DND-41 (cell line): ENCODE measurements around the gene COL4A2.
"Not testable (repeated sequence)": the region's sequence is repeated elsewhere in the genome, so short reads cannot be mapped to it uniquely, and the experiment has no call there.

ENCODE experiments used
- ATAC-seq: fragments of 200-7000 bp; cut with Tn5 transposase; 3 replicates; pipeline ENCODE4 v1.9.1; 2021; ENCODE audit warnings: low read depth; ENCODE audit not compliant: insufficient read depth
- DNase-seq: peaks from one replicate; pipeline ENCODE4 v3.0.0-alpha.2; 2020
- H2AFZ ChIP-seq: 2 replicates; pipeline ENCODE4 v1.6.0; 2012; ENCODE audit warnings: low read depth, low read length
- H3K27ac ChIP-seq: 2 replicates; pipeline ENCODE4 v1.5.1; 2012; ENCODE audit warnings: low read length, inconsistent platforms
- H3K27me3 ChIP-seq: fragments of 200-600 bp; sonication (generic); 2 replicates; pipeline ENCODE4 v1.6.0; 2012; ENCODE audit warnings: low read length, mild to moderate bottlenecking, inconsistent platforms; ENCODE audit not compliant: insufficient read depth, poor library complexity
- H3K36me3 ChIP-seq: 2 replicates; pipeline ENCODE4 v1.5.1; 2012; ENCODE audit warnings: low read length, inconsistent platforms; ENCODE audit not compliant: insufficient read depth
- H3K4me1 ChIP-seq: 2 replicates; pipeline ENCODE4 v1.5.1; 2012; ENCODE audit warnings: mild to moderate bottlenecking, low read length; ENCODE audit not compliant: insufficient read depth
- H3K4me2 ChIP-seq: 2 replicates; pipeline ENCODE4 v1.6.0; 2012; ENCODE audit warnings: mild to moderate bottlenecking, moderate library complexity, low read length, inconsistent platforms; ENCODE audit not compliant: insufficient read depth
- H3K4me3 ChIP-seq, 2 experiments: fragments of 200-600 bp in 1 of 2; shearing (Covaris generic) in 1 of 2; 2 replicates each; pipeline ENCODE4 v1.5.1; 2012 to 2016; ENCODE audit warnings: inconsistent platforms in 2 of 2, low read length in 2 of 2, mild to moderate bottlenecking in 2 of 2, low read depth in 1 of 2, moderate library complexity in 1 of 2
- H3K79me2 ChIP-seq: 2 replicates; pipeline ENCODE4 v1.6.0; 2012; ENCODE audit warnings: low read length, inconsistent platforms; ENCODE audit not compliant: insufficient read depth
- H3K9ac ChIP-seq: 2 replicates; pipeline ENCODE4 v1.6.0; 2012; ENCODE audit warnings: low read depth, mild to moderate bottlenecking, inconsistent platforms, low read length, moderate library complexity
- H3K9me3 ChIP-seq: 2 replicates; pipeline ENCODE4 v1.5.1; 2012; ENCODE audit warnings: low read length, moderate library complexity, mild to moderate bottlenecking, inconsistent platforms; ENCODE audit not compliant: insufficient read depth, severe bottlenecking
- H4K20me1 ChIP-seq: 2 replicates; pipeline ENCODE4 v1.6.0; 2012; ENCODE audit warnings: low read length; ENCODE audit not compliant: insufficient read depth
- EZH2 ChIP-seq: IDR thresholded peaks from 3 replicates; pipeline ENCODE4 v1.6.1; 2012; ENCODE audit warnings: borderline replicate concordance, low read depth, mild to moderate bottlenecking, moderate library complexity, low read length, inconsistent platforms; ENCODE audit not compliant: severe bottlenecking
- TF ChIP-seq, protein P1 (sequence below): IDR thresholded peaks from 2 replicates; pipeline ENCODE4 v1.5.1; 2012; ENCODE audit warnings: borderline replicate concordance, low read length, moderate library complexity, mild to moderate bottlenecking; ENCODE audit not compliant: poor library complexity, severe bottlenecking; ENCODE audit errors: extremely low read depth

The COL4A2 gene

GRCh38 chr13:110312339-110313031 lies 5.4 kb downstream of the COL4A2 start:
- DNase-seq (no peak), ATAC-seq (no peak)
- Histone ChIP-seq H3K4me3 (no peak overlapping the region), H3K4me2 (no peak overlapping the region), H3K9ac (no peak overlapping the region), H3K27me3 (peaks cover 40% of the 10 kb centered on the region), H3K4me1 (no peaks in the 10 kb centered on the region), H4K20me1 (0 out of 2 replicates have a peak, but pooled peaks cover 2% of the 10 kb centered on the region), H3K36me3 (no peaks in the 10 kb centered on the region), H3K9me3 (no peaks in the 10 kb centered on the region), H2AFZ (no peak overlapping the region), H3K79me2 (no peaks in the 10 kb centered on the region), H3K27ac (no peak overlapping the region)
- TF ChIP-seq, protein P1, sequence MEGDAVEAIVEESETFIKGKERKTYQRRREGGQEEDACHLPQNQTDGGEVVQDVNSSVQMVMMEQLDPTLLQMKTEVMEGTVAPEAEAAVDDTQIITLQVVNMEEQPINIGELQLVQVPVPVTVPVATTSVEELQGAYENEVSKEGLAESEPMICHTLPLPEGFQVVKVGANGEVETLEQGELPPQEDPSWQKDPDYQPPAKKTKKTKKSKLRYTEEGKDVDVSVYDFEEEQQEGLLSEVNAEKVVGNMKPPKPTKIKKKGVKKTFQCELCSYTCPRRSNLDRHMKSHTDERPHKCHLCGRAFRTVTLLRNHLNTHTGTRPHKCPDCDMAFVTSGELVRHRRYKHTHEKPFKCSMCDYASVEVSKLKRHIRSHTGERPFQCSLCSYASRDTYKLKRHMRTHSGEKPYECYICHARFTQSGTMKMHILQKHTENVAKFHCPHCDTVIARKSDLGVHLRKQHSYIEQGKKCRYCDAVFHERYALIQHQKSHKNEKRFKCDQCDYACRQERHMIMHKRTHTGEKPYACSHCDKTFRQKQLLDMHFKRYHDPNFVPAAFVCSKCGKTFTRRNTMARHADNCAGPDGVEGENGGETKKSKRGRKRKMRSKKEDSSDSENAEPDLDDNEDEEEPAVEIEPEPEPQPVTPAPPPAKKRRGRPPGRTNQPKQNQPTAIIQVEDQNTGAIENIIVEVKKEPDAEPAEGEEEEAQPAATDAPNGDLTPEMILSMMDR = no peak
- TF ChIP-seq EZH2 = no peak

GRCh38 chr13:110313261-110313660 lies 6.2 kb downstream of the COL4A2 start:
- not testable (repeated sequence) for H4K20me1 ChIP-seq, H3K36me3 ChIP-seq, H3K9ac ChIP-seq, H3K9me3 ChIP-seq, H3K4me2 ChIP-seq, H3K79me2 ChIP-seq, DNase-seq, H3K27ac ChIP-seq, H2AFZ ChIP-seq, H3K4me3 ChIP-seq, H3K4me1 ChIP-seq, ATAC-seq
- peaks cover 45% of the 10 kb centered on the region for H3K27me3 ChIP-seq

- peaks cover 45% of the 10 kb centered on the region for H3K27me3 ChIP-seq
- not testable (repeated sequence) for ATAC-seq, H3K27ac ChIP-seq, H3K9ac ChIP-seq, H3K9me3 ChIP-seq, H4K20me1 ChIP-seq, H2AFZ ChIP-seq, H3K79me2 ChIP-seq, DNase-seq, H3K4me2 ChIP-seq, H3K4me3 ChIP-seq, H3K4me1 ChIP-seq, H3K36me3 ChIP-seq
Observed at GRCh38 chr13:110313733-110314132, 6.6 kb downstream of the COL4A2 start.

- H3K36me3 ChIP-seq = no peaks in the 10 kb centered on the region
- DNase-seq = no peak
- no peak for TF ChIP-seq EZH2
- TF ChIP-seq, protein P1 = no peak
- ATAC-seq = no peak
- H4K20me1 ChIP-seq = peaks cover 5% of the 10 kb centered on the region; the same call in 1 of the 2 replicates
- H3K4me1 ChIP-seq = no peaks in the 10 kb centered on the region; the same call in 1 of the 2 replicates
- no peak overlapping the region for H3K9ac ChIP-seq
- H3K4me2 ChIP-seq = no peak overlapping the region
- H3K27ac ChIP-seq = no peak overlapping the region
- no peak overlapping the region for H2AFZ ChIP-seq
- H3K79me2 ChIP-seq = no peaks in the 10 kb centered on the region
- H3K27me3 ChIP-seq = peaks cover 42% of the 10 kb centered on the region
- no peaks in the 10 kb centered on the region for H3K9me3 ChIP-seq
- H3K4me3 ChIP-seq = no peak overlapping the region
Observed at GRCh38 chr13:110314516-110315245, 7.6 kb downstream of the COL4A2 start.
